ENCODE measurements around the gene TSPO.

The TSPO gene

GRCh38 chr22:43191831-43192230 is 40.5 kb downstream of the TSPO start:
- no peak for TF ChIP-seq CTCF (conservative IDR thresholded peaks at IDR 0.05)
- no peak overlapping the region for H3K27ac ChIP-seq

- no peak overlapping the region for H3K27ac ChIP-seq
- TF ChIP-seq CTCF (conservative IDR thresholded peaks at IDR 0.05): no peak
Observed at GRCh38 chr22:43197271-43197941, 46.0 kb downstream of the TSPO start.

- no peak for TF ChIP-seq CTCF (conservative IDR thresholded peaks at IDR 0.05)
- H3K27ac ChIP-seq: no peak overlapping the region
Observed at GRCh38 chr22:43198126-43198525, 46.8 kb downstream of the TSPO start.

DNA sequence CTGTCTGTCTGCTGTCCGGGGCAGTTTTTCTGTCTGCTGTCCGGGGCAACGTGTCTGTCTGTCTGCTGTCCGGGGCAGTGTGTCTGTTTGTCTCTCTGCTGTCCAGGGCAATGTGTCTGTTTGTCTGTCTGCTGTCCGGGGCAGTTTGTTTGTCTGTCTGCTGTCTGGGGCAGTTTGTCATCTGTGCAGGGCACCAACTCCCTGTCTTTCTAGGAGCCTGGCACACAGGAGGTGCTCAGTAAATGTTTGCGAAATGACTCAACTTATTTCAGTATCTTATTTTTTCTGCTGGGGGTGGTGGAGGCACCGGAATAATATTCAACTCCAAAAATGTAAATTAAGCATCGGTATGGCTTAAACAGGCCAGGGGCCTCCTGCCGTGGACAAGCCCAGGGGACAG is 47.6 kb downstream of the TSPO start:
- no peak overlapping the region for H3K27ac ChIP-seq
- TF ChIP-seq CTCF (conservative IDR thresholded peaks at IDR 0.05): no peak

- no peak for TF ChIP-seq CTCF (conservative IDR thresholded peaks at IDR 0.05)
- H3K27ac ChIP-seq: no peak overlapping the region
Observed at GRCh38 chr22:43199541-43199940, 48.2 kb downstream of the TSPO start.

GRCh38 chr22:43200031-43200430 is 48.7 kb downstream of the TSPO start:
- H3K27ac ChIP-seq: no peak overlapping the region
- TF ChIP-seq CTCF (conservative IDR thresholded peaks at IDR 0.05): no peak

GRCh38 chr22:43200555-43200954 is 49.2 kb downstream of the TSPO start:
- TF ChIP-seq CTCF (conservative IDR thresholded peaks at IDR 0.05): no peak
- H3K27ac ChIP-seq: no peak overlapping the region
